ENCODE data around the gene FZR1.

DNA sequence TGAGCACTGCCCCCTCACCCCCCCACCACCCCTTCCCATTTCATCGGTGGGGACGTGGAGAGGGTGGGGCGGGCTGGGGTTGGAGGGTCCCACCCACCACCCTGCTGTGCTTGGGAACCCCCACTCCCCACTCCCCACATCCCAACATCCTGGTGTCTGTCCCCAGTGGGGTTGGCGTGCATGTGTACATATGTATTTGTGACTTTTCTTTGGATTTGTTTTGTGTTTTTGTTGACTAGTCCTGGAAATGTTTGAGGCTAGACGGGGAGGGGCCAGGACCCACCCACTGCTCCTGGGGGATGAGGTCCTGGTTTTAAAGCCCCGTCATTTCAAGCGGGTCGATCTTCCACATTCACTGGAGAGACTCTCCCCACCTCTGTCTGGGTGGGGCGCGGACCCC is 29.9 kb downstream of the FZR1 start:
- TF ChIP-seq RAD21 (IDR thresholded peaks at IDR 0.05 in 1 of 2, conservative IDR thresholded peaks at IDR 0.05 in 1 of 2; ENCODE audit: low read depth in 2 of 2, low read length in 2 of 2) (no peak), RXRA (IDR thresholded peaks at IDR 0.05; ENCODE audit: insufficient read depth, low read depth, low read length) (no peak), BCL11A (IDR thresholded peaks at IDR 0.05; ENCODE audit: low read depth in 2 of 2, low read length in 2 of 2) (no peak), EZH2 (IDR thresholded peaks at IDR 0.05; ENCODE audit: low read depth, low read length, severe bottlenecking) (no peak), POLR2A (IDR thresholded peaks at IDR 0.05; ENCODE audit: control extremely low read depth in 1 of 2, low read depth in 2 of 2, low read length in 2 of 2) (no peak), CREB1 (IDR thresholded peaks at IDR 0.05) (no peak), BACH1 (IDR thresholded peaks at IDR 0.05; ENCODE audit: low read length) (no peak), RBBP5 (IDR thresholded peaks at IDR 0.05; ENCODE audit: borderline replicate concordance, low read depth, low read length) (no peak), EGR1 (IDR thresholded peaks at IDR 0.05; ENCODE audit: borderline replicate concordance, low read depth, low read length) (no peak), YY1 (IDR thresholded peaks at IDR 0.05; ENCODE audit: low read depth, low read length) (no peak)
- TF ChIP-seq, protein P1, sequence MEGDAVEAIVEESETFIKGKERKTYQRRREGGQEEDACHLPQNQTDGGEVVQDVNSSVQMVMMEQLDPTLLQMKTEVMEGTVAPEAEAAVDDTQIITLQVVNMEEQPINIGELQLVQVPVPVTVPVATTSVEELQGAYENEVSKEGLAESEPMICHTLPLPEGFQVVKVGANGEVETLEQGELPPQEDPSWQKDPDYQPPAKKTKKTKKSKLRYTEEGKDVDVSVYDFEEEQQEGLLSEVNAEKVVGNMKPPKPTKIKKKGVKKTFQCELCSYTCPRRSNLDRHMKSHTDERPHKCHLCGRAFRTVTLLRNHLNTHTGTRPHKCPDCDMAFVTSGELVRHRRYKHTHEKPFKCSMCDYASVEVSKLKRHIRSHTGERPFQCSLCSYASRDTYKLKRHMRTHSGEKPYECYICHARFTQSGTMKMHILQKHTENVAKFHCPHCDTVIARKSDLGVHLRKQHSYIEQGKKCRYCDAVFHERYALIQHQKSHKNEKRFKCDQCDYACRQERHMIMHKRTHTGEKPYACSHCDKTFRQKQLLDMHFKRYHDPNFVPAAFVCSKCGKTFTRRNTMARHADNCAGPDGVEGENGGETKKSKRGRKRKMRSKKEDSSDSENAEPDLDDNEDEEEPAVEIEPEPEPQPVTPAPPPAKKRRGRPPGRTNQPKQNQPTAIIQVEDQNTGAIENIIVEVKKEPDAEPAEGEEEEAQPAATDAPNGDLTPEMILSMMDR (IDR thresholded peaks at IDR 0.05; ENCODE audit: control extremely low read depth in 1 of 3, insufficient read depth in 1 of 3, low read depth in 1 of 3, low read length in 3 of 3): no peak
